H1 (cell line): ENCODE data around the gene SBNO1. TPM values are rescaled to one million over a fixed set of nuclear protein-coding genes. Genes with fewer than 3 reads are reported as not detected.

Experiments used
- CTCF ChIA-PET: fragments of 300-600 bp; sonication (Branson Sonifier 250); formaldehyde crosslinking; loops from one replicate; lab custom pipeline; 2021; ENCODE audit not compliant: partially characterized antibody; lab: Charles Lee
- POLR2A ChIA-PET: fragments of 300-600 bp; sonication (Branson Sonifier 250); formaldehyde crosslinking; loops from one replicate; lab custom pipeline; 2021; ENCODE audit warnings: inconsistent platforms; ENCODE audit not compliant: partially characterized antibody; lab: Charles Lee
- DNase-seq, 2 experiments: peaks; one replicate each; pipeline versions ENCODE4 v3.0.0 to v3.0.0-alpha.2; 2010 to 2022; ENCODE audit warnings: low spot score in 2 of 2, low read depth in 1 of 2, mixed read lengths in 1 of 2
- FAIRE-seq: peaks from 2 replicates; lab custom pipeline; 2011; peaks lifted over from hg19 to GRCh38; lab: Jason Lieb, UNC
- H2AFZ ChIP-seq: 2 replicates; pipeline ENCODE4 v1.8.1; 2012; ENCODE audit warnings: low read length, inconsistent platforms
- H2AK5ac ChIP-seq: 2 replicates; pipeline ENCODE4 v1.6.1; 2013; ENCODE audit warnings: low read depth, low read length
- H2BK120ac ChIP-seq: replicated peaks from 2 replicates; pipeline ENCODE3; 2013; ENCODE audit warnings: low read depth, low read length, inconsistent platforms
- H2BK12ac ChIP-seq: 2 replicates; pipeline ENCODE4 v1.6.1; 2013; ENCODE audit warnings: low read depth, low read length
- H2BK15ac ChIP-seq: 2 replicates; pipeline ENCODE4 v1.6.1; 2013; ENCODE audit warnings: low read length
- H2BK20ac ChIP-seq: 2 replicates; pipeline ENCODE4 v1.6.1; 2013; ENCODE audit warnings: low read length
- H2BK5ac ChIP-seq: 2 replicates; pipeline ENCODE4 v1.6.1; 2013; ENCODE audit warnings: low read depth, low read length
- H3K14ac ChIP-seq: 2 replicates; pipeline ENCODE4 v1.6.1; 2013; ENCODE audit warnings: inconsistent platforms; ENCODE audit not compliant: insufficient read length
- H3K18ac ChIP-seq: 2 replicates; pipeline ENCODE4 v1.6.1; 2013; ENCODE audit warnings: low read length; ENCODE audit errors: extremely low read depth
- H3K23ac ChIP-seq: 2 replicates; pipeline ENCODE4 v1.6.1; 2013; ENCODE audit warnings: inconsistent platforms; ENCODE audit not compliant: insufficient read length
- H3K23me2 ChIP-seq: 2 replicates; pipeline ENCODE4 v1.6.1; 2013; ENCODE audit warnings: low read depth, low read length
- H3K27ac ChIP-seq: 2 replicates; pipeline ENCODE4 v1.6.1; 2011; ENCODE audit warnings: low read depth, low read length, inconsistent platforms
- H3K27me3 ChIP-seq, 4 experiments: replicated peaks in 1 of 4; 1 replicate in 1 of 4; 2 replicates in 3 of 4; pipeline versions ENCODE4 v1.6.1 to v1.8.1; 2011 to 2013; ENCODE audit warnings: low read length in 3 of 4, mild to moderate bottlenecking in 3 of 4, inconsistent platforms in 2 of 4, mixed read lengths in 2 of 4, moderate library complexity in 1 of 4; ENCODE audit not compliant: control insufficient read depth in 3 of 4, insufficient read depth in 3 of 4; ENCODE audit errors: extremely low read depth in 1 of 4
- H3K36me3 ChIP-seq, 4 experiments: 2 replicates each; pipeline versions ENCODE4 v1.6.1 to v1.8.1; 2011 to 2013; ENCODE audit warnings: mild to moderate bottlenecking in 4 of 4, low read length in 3 of 4, moderate library complexity in 2 of 4, control low read depth in 1 of 4, inconsistent platforms in 1 of 4; ENCODE audit not compliant: insufficient read depth in 4 of 4, control insufficient read depth in 2 of 4
- H3K4ac ChIP-seq: replicated peaks from 2 replicates; pipeline ENCODE3; 2013; ENCODE audit warnings: low read length, low read depth, mixed read lengths, inconsistent platforms; ENCODE audit not compliant: insufficient read length
- H3K4me1 ChIP-seq, 4 experiments: replicated peaks in 1 of 4; 1 replicate in 1 of 4; 2 replicates in 3 of 4; pipeline versions ENCODE4 v1.6.1 to v1.8.1; 2011 to 2013; ENCODE audit warnings: low read length in 3 of 4, inconsistent platforms in 2 of 4, mixed read lengths in 1 of 4; ENCODE audit not compliant: insufficient read depth in 4 of 4, control insufficient read depth in 3 of 4
- H3K4me2 ChIP-seq, 2 experiments: 2 replicates each; pipeline versions ENCODE4 v1.6.1 to v1.8.1; 2011 to 2013; ENCODE audit warnings: low read depth in 2 of 2, low read length in 2 of 2, control low read depth in 1 of 2, inconsistent platforms in 1 of 2, mild to moderate bottlenecking in 1 of 2; ENCODE audit not compliant: insufficient read depth in 1 of 2
- H3K4me3 ChIP-seq, 4 experiments: fragments of 200-600, 300-600 bp in 1 of 4; sonication (generic), shearing (Covaris generic), sonication (Bioruptor Twin) in 1 of 4; 2 replicates each; pipeline versions ENCODE4 v1.5.1 to v1.8.1; 2011 to 2016; ENCODE audit warnings: low read length in 4 of 4, low read depth in 3 of 4, control low read depth in 2 of 4, inconsistent platforms in 2 of 4, mild to moderate bottlenecking in 2 of 4, mixed read lengths in 1 of 4, moderate library complexity in 1 of 4; ENCODE audit not compliant: insufficient read depth in 2 of 4; ENCODE audit errors: extremely low read depth in 1 of 4
- H3K56ac ChIP-seq: replicated peaks from 2 replicates; pipeline ENCODE3; 2013; ENCODE audit warnings: low read depth, mild to moderate bottlenecking, mixed read lengths, low read length, inconsistent platforms; ENCODE audit not compliant: insufficient read length
- H3K79me1 ChIP-seq: 2 replicates; pipeline ENCODE4 v1.6.1; 2013; ENCODE audit warnings: low read depth, low read length, control low read depth
- H3K79me2 ChIP-seq, 2 experiments: 2 replicates each; pipeline versions ENCODE4 v1.6.1 to v1.8.1; 2012 to 2013; ENCODE audit warnings: low read length in 2 of 2, mild to moderate bottlenecking in 2 of 2, inconsistent platforms in 1 of 2; ENCODE audit not compliant: insufficient read depth in 2 of 2, control insufficient read depth in 1 of 2
- H3K9ac ChIP-seq, 4 experiments: replicated peaks in 1 of 4; 1 replicate in 1 of 4; 2 replicates in 3 of 4; pipeline versions ENCODE4 v1.6.1 to v1.8.1; 2011 to 2013; ENCODE audit warnings: low read depth in 3 of 4, low read length in 3 of 4, control low read depth in 2 of 4, mild to moderate bottlenecking in 2 of 4, moderate library complexity in 2 of 4, inconsistent platforms in 1 of 4; ENCODE audit errors: extremely low read depth in 1 of 4
- H3K9me3 ChIP-seq, 2 experiments: 2 replicates each; pipeline versions ENCODE4 v1.6.1 to v1.8.1; 2012 to 2013; ENCODE audit warnings: mild to moderate bottlenecking in 2 of 2, moderate library complexity in 2 of 2, control low read depth in 1 of 2, inconsistent platforms in 1 of 2, low read depth in 1 of 2, low read length in 1 of 2, mixed read lengths in 1 of 2; ENCODE audit not compliant: insufficient read depth in 2 of 2
- H4K20me1 ChIP-seq, 2 experiments: replicated peaks in 1 of 2; 2 replicates each; pipeline versions ENCODE3 to v1.8.1; 2011 to 2013; ENCODE audit warnings: inconsistent platforms in 2 of 2, low read length in 2 of 2, mild to moderate bottlenecking in 1 of 2; ENCODE audit not compliant: insufficient read depth in 2 of 2, control insufficient read depth in 1 of 2
- H4K5ac ChIP-seq: 2 replicates; pipeline ENCODE4 v1.6.1; 2013; ENCODE audit warnings: low read length, low read depth, mixed read lengths, inconsistent platforms; ENCODE audit not compliant: insufficient read length
- H4K8ac ChIP-seq: 2 replicates; pipeline ENCODE4 v1.8.0; 2013; ENCODE audit warnings: mild to moderate bottlenecking, moderate library complexity, low read length, inconsistent platforms; ENCODE audit not compliant: insufficient read depth; ENCODE audit errors: extremely low read depth
- H4K91ac ChIP-seq: replicated peaks from 2 replicates; pipeline ENCODE3; 2013; ENCODE audit warnings: low read length, mixed read lengths, inconsistent platforms; ENCODE audit not compliant: insufficient read length
- CHD2 ChIP-seq: IDR thresholded peaks from 2 replicates; pipeline ENCODE4 v1.6.1; 2012; ENCODE audit warnings: low read length, improper control_type of control experiment
- KDM1A ChIP-seq: fragments of 200-600, 300-600 bp; sonication (generic); IDR thresholded peaks from 2 replicates; pipeline ENCODE4 v1.7.1; 2016; ENCODE audit warnings: mild to moderate bottlenecking, low read length, borderline replicate concordance
- WGBS, 2 experiments: shearing (Covaris generic) in 1 of 2; methylation state at CpG; one replicate each; pipeline versions ENCODE4 v1.1.6 to v1.1.7; 2013 to 2015; ENCODE audit warnings: low lambda C conversion rate in 2 of 2, mixed read lengths in 2 of 2, inconsistent platforms in 1 of 2, low coverage in 1 of 2, missing lambda C conversion rate in 1 of 2; ENCODE audit not compliant: insufficient replicate concordance in 2 of 2, insufficient coverage in 1 of 2, insufficient read length in 1 of 2; ENCODE audit errors: extremely low coverage in 1 of 2, missing lambda C conversion rate in 1 of 2; 5-methylcytosine and 5-hydroxymethylcytosine counted together
- polyA plus RNA-seq, 7 experiments: library from polyadenylated mRNA; depleted of rRNA in 3 of 7; stranded (reverse) in 5 of 7; unstranded in 2 of 7; fragments of >200 nt in 5 of 7; fragments of 200-250 nt in 2 of 7; gene quantifications; 1 replicate in 5 of 7; 2 replicates in 1 of 7; 4 replicates in 1 of 7; pipeline versions ENCODE4 v1.2.1 to v1.2.3, GENCODE V29; 2011 to 2013; ENCODE audit warnings: missing spikeins in 2 of 7, mixed read lengths in 2 of 7
- total RNA-seq: library from RNA; stranded (reverse); fragmentation: NEBNext Ultra II Directional; extraction: Animal tissue kit (Norgen Biotek cat#: 25700); gene quantifications from 2 replicates; pipeline ENCODE4 v1.2.1, GENCODE V29; 2021

Gene SBNO1
- total and polyA plus RNA-seq, 2 of the 8 experiments (the other 6 are each of a cell fraction or from before 2014, with no cell fraction given), result 6.7 to 57.7 TPM

DNA sequence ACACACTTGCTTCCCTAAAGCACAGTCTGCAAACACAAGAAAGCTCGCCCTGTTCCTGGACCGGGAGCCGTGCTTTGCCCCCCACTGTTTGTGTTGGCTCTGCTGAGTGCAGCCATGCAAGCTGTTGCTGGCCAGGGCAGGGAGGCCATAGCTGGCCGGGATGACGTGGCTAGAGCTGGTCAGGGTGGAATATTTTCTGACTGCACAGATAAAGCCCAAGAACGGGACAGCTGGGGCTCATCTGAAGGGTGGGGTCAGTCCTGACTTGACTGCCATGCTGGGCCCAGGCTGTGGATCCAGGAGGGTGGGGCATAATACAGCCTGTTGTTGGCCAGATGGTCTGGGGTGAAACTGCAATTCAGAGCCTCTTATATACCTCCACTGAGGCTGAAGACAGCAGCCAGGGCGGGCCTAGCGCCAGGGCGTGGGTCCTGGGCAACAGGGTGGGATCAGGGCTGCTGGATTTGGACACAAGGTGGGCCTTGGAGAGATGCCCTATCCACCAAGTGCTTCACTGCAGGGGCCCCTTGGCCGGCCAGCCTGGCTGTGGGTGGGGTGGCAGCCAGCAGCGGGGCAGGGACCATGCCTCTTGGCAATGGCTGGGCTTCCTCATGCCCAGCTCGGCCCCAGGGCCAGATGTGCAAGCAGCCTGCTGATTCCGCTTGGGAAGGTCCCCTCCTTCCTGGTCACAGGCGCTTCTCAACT, 34.1 kb upstream of the SBNO1 start:
- Histone ChIP-seq H2BK20ac (no peak overlapping the region), H2BK120ac (no peak overlapping the region), H3K9me3 (no peaks in the 10 kb centered on the region), H4K91ac (no peak overlapping the region), H3K4me3 (no peak overlapping the region), H3K23ac (no peak overlapping the region), H3K14ac (no peak overlapping the region), H3K36me3 (peaks cover 2 to 14% (median 8%) of the 10 kb centered on the region in 4 experiments; a peak in 6 of 8 replicates), H3K27ac (no peak overlapping the region), H2BK12ac (no peak overlapping the region), H3K4ac (no peak overlapping the region), H3K79me1 (no peaks in the 10 kb centered on the region), H3K18ac (no peak overlapping the region), H2BK15ac (no peak overlapping the region), H4K8ac (no peak overlapping the region), H3K23me2 (no peaks in the 10 kb centered on the region), H2AK5ac (no peak overlapping the region), H2BK5ac (no peak overlapping the region), H2AFZ (no peak overlapping the region), H4K20me1 (peaks cover 22 to 42% of the 10 kb centered on the region in 2 experiments), H3K79me2 (no peaks in the 10 kb centered on the region), H3K9ac (no peak overlapping the region), H4K5ac (no peak overlapping the region), H3K4me2 (no peak overlapping the region), H3K27me3 (peaks cover 8 to 48% (median 37%) of the 10 kb centered on the region in 4 experiments), H3K56ac (no peak overlapping the region), H3K4me1 (peaks cover 2 to 6% (median 5%) of the 10 kb centered on the region in 4 experiments; a peak in 6 of 7 replicates)
- FAIRE-seq, result no peak
- ChIA-PET POLR2A (interaction anchor here (1.3 to 1.8 kb wide), 3 partner anchors 9 to 122 kb away, joined by 3 to 5 read pairs (median 3); no protein-coding TSS in a partner anchor), CTCF (interaction anchor here (2.0 kb wide), 1 partner anchor 33 kb away, joined by 4 read pairs; no protein-coding TSS in a partner anchor)
- 91% methylated on average over 14 of the region's 14 CpGs; no CpG with 5 or more reads in 1 of the 2 experiments for WGBS, 2 experiments
- no peak for DNase-seq
- no peak for TF ChIP-seq KDM1A
- no peak for TF ChIP-seq CHD2
